B cell (primary cell): ENCODE measurements around the gene PDZD2.

ENCODE experiments used
- EZH2 ChIP-seq: IDR thresholded peaks from 2 replicates; pipeline ENCODE4 v1.6.1; 2012; ENCODE audit warnings: borderline replicate concordance, low read depth, mild to moderate bottlenecking, moderate library complexity, low read length; ENCODE audit not compliant: insufficient read depth, poor library complexity, severe bottlenecking
- TF ChIP-seq, protein P1 (sequence below): fragments of 200-600 bp; IDR thresholded peaks from one replicate; pipeline ENCODE4 v1.8.0; 2022; ENCODE audit warnings: antibody characterized with exemption, mild to moderate bottlenecking

DNA sequence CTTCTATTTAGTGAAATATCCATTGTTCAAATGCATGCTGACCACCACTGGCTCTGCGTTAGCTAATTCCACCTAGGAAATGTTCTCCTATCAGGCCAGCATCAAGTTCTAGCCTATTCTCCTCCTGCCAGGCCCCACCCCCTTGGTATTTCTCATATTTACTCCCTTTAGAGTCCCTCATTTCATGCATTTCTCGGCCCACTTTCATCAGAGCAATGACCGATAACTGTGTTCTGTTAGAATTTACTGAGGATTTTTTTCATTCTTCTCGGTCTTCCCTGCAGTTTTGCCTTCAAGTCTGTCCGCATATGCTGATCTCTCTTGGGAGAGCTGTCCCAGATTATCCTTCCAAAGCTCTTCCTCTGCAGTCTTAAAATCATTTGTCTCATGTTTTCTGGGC lies 391.8 kb downstream of the PDZD2 start:
- TF ChIP-seq, protein P1, sequence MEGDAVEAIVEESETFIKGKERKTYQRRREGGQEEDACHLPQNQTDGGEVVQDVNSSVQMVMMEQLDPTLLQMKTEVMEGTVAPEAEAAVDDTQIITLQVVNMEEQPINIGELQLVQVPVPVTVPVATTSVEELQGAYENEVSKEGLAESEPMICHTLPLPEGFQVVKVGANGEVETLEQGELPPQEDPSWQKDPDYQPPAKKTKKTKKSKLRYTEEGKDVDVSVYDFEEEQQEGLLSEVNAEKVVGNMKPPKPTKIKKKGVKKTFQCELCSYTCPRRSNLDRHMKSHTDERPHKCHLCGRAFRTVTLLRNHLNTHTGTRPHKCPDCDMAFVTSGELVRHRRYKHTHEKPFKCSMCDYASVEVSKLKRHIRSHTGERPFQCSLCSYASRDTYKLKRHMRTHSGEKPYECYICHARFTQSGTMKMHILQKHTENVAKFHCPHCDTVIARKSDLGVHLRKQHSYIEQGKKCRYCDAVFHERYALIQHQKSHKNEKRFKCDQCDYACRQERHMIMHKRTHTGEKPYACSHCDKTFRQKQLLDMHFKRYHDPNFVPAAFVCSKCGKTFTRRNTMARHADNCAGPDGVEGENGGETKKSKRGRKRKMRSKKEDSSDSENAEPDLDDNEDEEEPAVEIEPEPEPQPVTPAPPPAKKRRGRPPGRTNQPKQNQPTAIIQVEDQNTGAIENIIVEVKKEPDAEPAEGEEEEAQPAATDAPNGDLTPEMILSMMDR, result no peak
- TF ChIP-seq EZH2, result no peak
